ENCODE results near the gene MGAT5.

GRCh38 chr2:134465228-134466105, 211.6 kb downstream of the MGAT5 start:
- no peak for TF ChIP-seq CTCF (IDR thresholded peaks at IDR 0.05; ENCODE audit: low read length)
- TF ChIP-seq EZH2 (IDR thresholded peaks at IDR 0.05; ENCODE audit: borderline replicate concordance, low read length), result no peak
